CD4-positive, CD25-positive, alpha-beta regulatory T cell (primary cell): ENCODE results near the gene RDM1. TPM values are rescaled to one million over a fixed set of nuclear protein-coding genes. Genes with fewer than 3 reads are reported as not detected.

Experiments used
- ATAC-seq, 2 donors: fragments of 150-1000 bp; cut with Tn5 transposase; one replicate each; pipeline ENCODE4 v1.10.0; 2021; ENCODE audit warnings: low read depth in 2 of 2, moderate number of reproducible peaks in 2 of 2, moderate library complexity in 1 of 2
- DNase-seq, 3 donors: peaks; one replicate each; pipeline versions ENCODE4 v3.0.0 to v3.0.0-alpha.2; 2012 to 2022; ENCODE audit warnings: mixed read lengths in 1 of 3
- H3K27ac ChIP-seq: one replicate; pipeline ENCODE4 v1.7.0; 2013; ENCODE audit warnings: mild to moderate bottlenecking, low read length; ENCODE audit not compliant: insufficient read depth, poor library complexity, severe bottlenecking
- H3K27me3 ChIP-seq: one replicate; pipeline ENCODE4 v1.7.0; 2013; ENCODE audit warnings: low read length; ENCODE audit not compliant: control insufficient read depth, insufficient read depth
- H3K36me3 ChIP-seq: one replicate; pipeline ENCODE4 v1.7.0; 2013; ENCODE audit warnings: mild to moderate bottlenecking, low read length, moderate library complexity; ENCODE audit not compliant: control insufficient read depth, insufficient read depth
- H3K4me1 ChIP-seq: 2 replicates; pipeline ENCODE4 v1.7.0; 2013; ENCODE audit warnings: mild to moderate bottlenecking, low read length; ENCODE audit not compliant: insufficient read depth, control insufficient read depth, poor library complexity, severe bottlenecking
- H3K4me3 ChIP-seq: one replicate; pipeline ENCODE4 v1.7.0; 2013; ENCODE audit warnings: low read depth, mild to moderate bottlenecking, low read length, moderate library complexity
- H3K9me3 ChIP-seq, 2 experiments: 1 replicate in 1 of 2; 2 replicates in 1 of 2; pipeline ENCODE4 v1.7.0; 2013; ENCODE audit warnings: low read length in 2 of 2, mild to moderate bottlenecking in 1 of 2, moderate library complexity in 1 of 2; ENCODE audit not compliant: control insufficient read depth in 2 of 2
- H3K27ac Mint-ChIP-seq, 3 donors: one replicate each; pipeline ENCODE4 v1.8.0; 2020 to 2022; ENCODE audit warnings: mild to moderate bottlenecking in 3 of 3, mixed read lengths in 3 of 3, moderate library complexity in 2 of 3
- H3K27me3 Mint-ChIP-seq: one replicate; pipeline ENCODE4 v1.8.0; 2022; ENCODE audit warnings: mild to moderate bottlenecking, mixed read lengths
- H3K36me3 Mint-ChIP-seq: one replicate; pipeline ENCODE4 v1.8.0; 2020; ENCODE audit warnings: mixed read lengths
- H3K4me1 Mint-ChIP-seq, 4 donors: one replicate each; pipeline ENCODE4 v1.8.0; 2020 to 2022; ENCODE audit warnings: mixed read lengths in 4 of 4, mild to moderate bottlenecking in 1 of 4
- H3K4me3 Mint-ChIP-seq, 4 donors: one replicate each; pipeline ENCODE4 v1.8.0; 2020 to 2022; ENCODE audit warnings: mild to moderate bottlenecking in 4 of 4, mixed read lengths in 4 of 4, moderate library complexity in 3 of 4
- H3K9me3 Mint-ChIP-seq, 7 donors: one replicate each; pipeline ENCODE4 v1.8.0; 2020 to 2022; ENCODE audit warnings: mixed read lengths in 7 of 7, mild to moderate bottlenecking in 3 of 7, moderate library complexity in 2 of 7
- polyA plus RNA-seq, 4 donors: library from polyadenylated mRNA; unstranded; fragments of 300-500 nt; fragmentation: Illumina TruSeq; gene quantifications; one replicate each; pipeline ENCODE4 v1.2.3, GENCODE V29; 2021
- total RNA-seq: library from RNA; stranded (reverse); gene quantifications from one replicate; pipeline ENCODE4 v1.2.3, GENCODE V29; 2022

RDM1 gene
- total RNA-seq, result not detected
- polyA plus RNA-seq, result under 1 TPM in 2 of 4 donors, not detected in 2; 0.38 to 0.81 TPM

- Histone ChIP-seq H3K27me3 (no peaks in the 10 kb centered on the region), H3K36me3 (no peaks in the 10 kb centered on the region), H3K4me3 (peak within 1 kb of the TSS; percentile 75), H3K27ac (no peak within 1 kb of the TSS), H3K9me3 (no peaks in the 10 kb centered on the region), H3K4me1 (peaks cover 8% of the 10 kb centered on the region)
- Mint-ChIP-seq H3K4me3 (peak within 1 kb of the TSS; percentile 64 to 90 (median 75)), H3K9me3 (no peaks in the 10 kb centered on the region), H3K4me1 (peaks cover 0 to 21% (median 10%) of the 10 kb centered on the region in 4 donors), H3K27me3 (peaks cover 11% of the 10 kb centered on the region), H3K27ac (peak within 1 kb of the TSS in 2 of 3 donors; percentile 18 to 69), H3K36me3 (no peaks in the 10 kb centered on the region)
- DNase-seq, result peak; percentile 33 to 90 (median 66)
- peak; percentile 67 to 85 for ATAC-seq
These were observed at the start of gene RDM1 for GRCh38 chr17:35930211-35931065. Gene RDM1, minus strand, starts transcription at chr17:35930773. Its CDS starts 46 bp downstream, at chr17:35930727.

DNA sequence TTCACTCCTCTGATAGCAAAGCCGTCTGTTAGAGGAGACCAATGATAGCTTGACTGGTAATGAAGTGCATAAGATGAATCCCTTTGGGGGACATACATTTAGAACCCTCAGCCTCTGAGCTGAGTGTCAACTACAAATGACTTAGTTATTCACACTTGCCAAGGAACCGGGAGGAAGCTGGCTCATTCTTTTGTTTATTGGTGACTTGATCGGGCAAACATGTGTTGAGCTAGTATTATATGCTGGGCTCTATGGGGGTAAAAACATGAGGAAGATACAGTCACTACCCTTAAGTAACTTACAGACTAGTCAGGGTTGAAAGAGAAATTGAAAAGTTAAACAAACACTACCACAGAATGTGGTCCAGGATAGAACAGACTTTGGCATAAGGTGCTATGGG is 47.8 kb upstream of the RDM1 start:
- Histone ChIP-seq H3K9me3 (no peaks in the 10 kb centered on the region), H3K27me3 (no peaks in the 10 kb centered on the region), H3K4me3 (no peak overlapping the region), H3K4me1 (no peaks in the 10 kb centered on the region), H3K36me3 (no peaks in the 10 kb centered on the region), H3K27ac (no peak overlapping the region)
- ATAC-seq (no peak), DNase-seq (no peak)
- H3K4me1 Mint-ChIP-seq, result no peaks in the 10 kb centered on the region
- H3K27me3 Mint-ChIP-seq, result peaks cover 10% of the 10 kb centered on the region
- no peak overlapping the region for H3K27ac Mint-ChIP-seq
- no peaks in the 10 kb centered on the region for H3K36me3 Mint-ChIP-seq
- H3K9me3 Mint-ChIP-seq, result peaks cover 0 to 3% (median 0%) of the 10 kb centered on the region in 7 donors
- H3K4me3 Mint-ChIP-seq, result no peak overlapping the region

GRCh38 chr17:35977509-35977908 is 46.9 kb upstream of the RDM1 start:
- Histone ChIP-seq H3K9me3 (no peaks in the 10 kb centered on the region), H3K4me3 (no peak overlapping the region), H3K4me1 (no peaks in the 10 kb centered on the region), H3K27ac (no peak overlapping the region), H3K36me3 (no peaks in the 10 kb centered on the region), H3K27me3 (no peaks in the 10 kb centered on the region)
- Mint-ChIP-seq H3K36me3 (no peaks in the 10 kb centered on the region), H3K27ac (no peak overlapping the region), H3K27me3 (peaks cover 10% of the 10 kb centered on the region), H3K4me1 (no peaks in the 10 kb centered on the region), H3K9me3 (peaks cover 0 to 3% (median 0%) of the 10 kb centered on the region in 7 donors), H3K4me3 (no peak overlapping the region)
- ATAC-seq, result no peak
- no peak for DNase-seq

DNA sequence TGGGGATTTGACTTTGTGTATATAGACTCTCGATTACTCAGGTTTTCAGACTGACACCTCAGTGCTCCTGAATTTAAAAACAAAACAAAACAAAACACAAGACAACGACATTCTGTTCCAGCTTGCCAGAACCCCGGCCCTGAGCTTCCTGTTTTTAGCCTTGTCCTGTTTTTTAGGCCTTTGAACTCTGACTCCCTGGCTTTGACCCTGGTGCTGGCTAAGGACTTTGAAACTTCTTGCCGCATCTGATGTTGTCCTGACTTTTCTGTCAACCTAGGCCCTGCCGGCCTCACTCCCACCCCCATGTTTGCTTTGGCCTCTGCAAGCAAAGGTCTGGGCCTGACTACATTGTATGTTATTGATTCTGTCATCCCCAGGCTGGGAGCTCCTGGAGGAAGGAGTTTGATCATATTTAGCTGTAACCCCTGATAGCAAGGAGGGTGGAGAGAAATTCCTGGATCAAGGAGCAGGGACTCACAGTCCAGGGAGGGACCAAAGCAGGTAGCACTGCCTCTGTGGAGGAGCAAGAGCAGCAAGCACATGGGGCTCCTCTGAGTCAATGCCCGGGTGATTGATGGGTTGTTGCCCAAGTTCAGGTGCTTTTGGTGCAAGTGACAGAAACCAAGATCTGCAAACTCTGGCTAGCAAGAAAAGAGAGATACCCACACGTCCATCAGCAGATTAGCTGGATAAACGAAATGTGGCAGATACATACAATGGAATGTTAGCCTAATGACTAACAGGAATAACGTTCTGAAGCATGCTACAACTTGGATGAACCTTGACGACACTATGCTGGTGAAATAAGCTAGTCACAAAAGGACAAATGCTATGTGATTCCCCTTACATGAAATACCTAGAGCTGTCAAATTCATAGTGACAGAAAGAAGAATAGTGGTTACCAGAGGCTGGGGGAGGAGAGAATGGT is 43.0 kb upstream of the RDM1 start:
- ATAC-seq, result no peak
- Histone ChIP-seq H3K9me3 (no peaks in the 10 kb centered on the region), H3K4me3 (no peak overlapping the region), H3K27me3 (no peaks in the 10 kb centered on the region), H3K27ac (no peak overlapping the region), H3K36me3 (no peaks in the 10 kb centered on the region), H3K4me1 (no peaks in the 10 kb centered on the region)
- Mint-ChIP-seq H3K27me3 (peaks cover 5% of the 10 kb centered on the region), H3K4me1 (peaks cover 0 to 2% (median 0%) of the 10 kb centered on the region in 4 donors), H3K4me3 (no peak overlapping the region), H3K9me3 (peaks cover 0 to 3% (median 0%) of the 10 kb centered on the region in 7 donors), H3K27ac (no peak overlapping the region), H3K36me3 (no peaks in the 10 kb centered on the region)
- DNase-seq, result no peak

GRCh38 chr17:35972945-35973332 is 42.4 kb upstream of the RDM1 start:
- H3K36me3 ChIP-seq, result no peaks in the 10 kb centered on the region
- peaks cover 8% of the 10 kb centered on the region for H3K27me3 Mint-ChIP-seq
- H3K4me3 ChIP-seq, result no peak overlapping the region
- ATAC-seq (no peak), DNase-seq (no peak)
- H3K4me3 Mint-ChIP-seq, result no peak overlapping the region
- peaks cover 0 to 2% (median 0%) of the 10 kb centered on the region in 4 donors for H3K4me1 Mint-ChIP-seq
- peak overlapping the region in 1 of 3 donors; percentile 38 for H3K27ac Mint-ChIP-seq
- H3K36me3 Mint-ChIP-seq, result no peaks in the 10 kb centered on the region
- no peaks in the 10 kb centered on the region for H3K4me1 ChIP-seq
- no peaks in the 10 kb centered on the region for H3K9me3 ChIP-seq
- peaks cover 0 to 3% (median 0%) of the 10 kb centered on the region in 7 donors for H3K9me3 Mint-ChIP-seq
- no peaks in the 10 kb centered on the region for H3K27me3 ChIP-seq
- H3K27ac ChIP-seq, result no peak overlapping the region

- Mint-ChIP-seq H3K4me3 (no peak overlapping the region), H3K4me1 (peaks cover 0 to 2% (median 0%) of the 10 kb centered on the region in 4 donors), H3K9me3 (peaks cover 0 to 2% (median 0%) of the 10 kb centered on the region in 7 donors), H3K27me3 (peaks cover 9% of the 10 kb centered on the region), H3K27ac (peak overlapping the region in 1 of 3 donors; percentile 38), H3K36me3 (no peaks in the 10 kb centered on the region)
- Histone ChIP-seq H3K4me1 (no peaks in the 10 kb centered on the region), H3K27me3 (no peaks in the 10 kb centered on the region), H3K36me3 (no peaks in the 10 kb centered on the region), H3K9me3 (no peaks in the 10 kb centered on the region), H3K4me3 (no peak overlapping the region), H3K27ac (no peak overlapping the region)
- no peak for DNase-seq
- ATAC-seq, result no peak
These were observed 42.0 kb upstream of the RDM1 start for GRCh38 chr17:35972535-35972934.

DNA sequence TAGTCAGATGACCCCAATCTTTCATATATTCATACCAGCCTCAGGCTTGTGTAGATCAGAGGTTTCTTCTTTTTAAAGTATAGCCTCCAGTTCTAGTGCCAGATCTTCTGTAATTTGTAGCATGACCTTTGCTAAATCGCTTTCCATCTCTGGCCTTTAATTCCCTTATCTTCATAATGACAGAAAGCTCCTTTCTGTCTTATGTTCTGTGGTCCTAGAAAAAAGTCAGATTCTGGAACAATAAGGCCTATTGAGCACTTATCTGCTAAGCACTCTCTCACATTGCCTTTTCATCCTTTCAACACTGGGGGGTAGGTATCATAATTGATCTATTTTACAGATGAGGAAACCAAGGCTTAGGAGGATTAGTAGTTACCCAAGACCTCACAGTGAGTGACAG is 41.5 kb upstream of the RDM1 start:
- ATAC-seq (no peak), DNase-seq (no peak)
- peaks cover 9% of the 10 kb centered on the region for H3K27me3 Mint-ChIP-seq
- H3K27ac ChIP-seq, result no peak overlapping the region
- H3K4me3 Mint-ChIP-seq, result no peak overlapping the region
- H3K4me3 ChIP-seq, result no peak overlapping the region
- no peaks in the 10 kb centered on the region for H3K36me3 ChIP-seq
- no peaks in the 10 kb centered on the region for H3K27me3 ChIP-seq
- H3K27ac Mint-ChIP-seq, result no peak overlapping the region
- no peaks in the 10 kb centered on the region for H3K9me3 ChIP-seq
- peaks cover 0 to 2% (median 0%) of the 10 kb centered on the region in 7 donors for H3K9me3 Mint-ChIP-seq
- no peaks in the 10 kb centered on the region for H3K4me1 ChIP-seq
- H3K4me1 Mint-ChIP-seq, result peaks cover 0 to 2% (median 0%) of the 10 kb centered on the region in 4 donors
- no peaks in the 10 kb centered on the region for H3K36me3 Mint-ChIP-seq
